GM08714 (cell line): ENCODE results near the gene HYAL4.
"Not testable (repeated sequence)": the region's sequence is repeated elsewhere in the genome, so short reads cannot be mapped to it uniquely, and the experiment has no call there.

Experiments
- H3K4me3 ChIP-seq: fragments of 200-500 bp; sonication (Bioruptor generic); 2 replicates; pipeline ENCODE4 v1.5.1; 2014; ENCODE audit warnings: mild to moderate bottlenecking, low read length, inconsistent platforms
- ZNF274 ChIP-seq: IDR thresholded peaks from 2 replicates; pipeline ENCODE4 v1.6.1; 2012; ENCODE audit warnings: mild to moderate bottlenecking, low read depth, low read length

The HYAL4 gene, protein sequence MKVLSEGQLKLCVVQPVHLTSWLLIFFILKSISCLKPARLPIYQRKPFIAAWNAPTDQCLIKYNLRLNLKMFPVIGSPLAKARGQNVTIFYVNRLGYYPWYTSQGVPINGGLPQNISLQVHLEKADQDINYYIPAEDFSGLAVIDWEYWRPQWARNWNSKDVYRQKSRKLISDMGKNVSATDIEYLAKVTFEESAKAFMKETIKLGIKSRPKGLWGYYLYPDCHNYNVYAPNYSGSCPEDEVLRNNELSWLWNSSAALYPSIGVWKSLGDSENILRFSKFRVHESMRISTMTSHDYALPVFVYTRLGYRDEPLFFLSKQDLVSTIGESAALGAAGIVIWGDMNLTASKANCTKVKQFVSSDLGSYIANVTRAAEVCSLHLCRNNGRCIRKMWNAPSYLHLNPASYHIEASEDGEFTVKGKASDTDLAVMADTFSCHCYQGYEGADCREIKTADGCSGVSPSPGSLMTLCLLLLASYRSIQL

DNA sequence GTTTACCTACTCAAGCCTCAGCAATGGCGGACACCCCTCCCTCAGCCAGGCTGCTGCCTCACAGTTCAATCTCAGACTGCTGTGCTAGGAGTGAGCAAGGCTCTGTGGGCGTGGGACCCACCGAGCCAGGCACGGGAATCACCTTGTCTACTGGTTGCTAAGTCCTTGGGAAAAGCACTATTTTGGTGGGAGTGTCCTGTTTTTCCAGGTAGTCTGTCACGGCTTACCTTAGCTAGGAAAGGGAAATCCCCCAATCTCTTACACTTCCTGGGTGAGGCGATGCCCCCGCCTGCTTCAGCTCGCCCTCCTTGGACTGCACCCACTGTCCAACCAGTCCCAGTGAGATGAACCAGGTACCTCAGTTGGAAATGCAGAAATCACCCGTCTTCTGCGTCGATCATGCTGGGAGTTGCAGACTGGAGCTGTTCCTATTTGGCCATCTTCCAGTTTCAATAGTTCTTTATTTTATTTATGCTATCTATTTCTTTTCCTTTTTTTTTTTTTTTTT lies at the start of gene HYAL4:
Gene HYAL4, plus strand, starts transcription at position 458 of the 508 bp plus-strand sequence. CDS start 23,105 bp downstream, outside the sequence.
- no peak for TF ChIP-seq ZNF274
- H3K4me3 ChIP-seq, result no peak within 1 kb of the TSS

DNA sequence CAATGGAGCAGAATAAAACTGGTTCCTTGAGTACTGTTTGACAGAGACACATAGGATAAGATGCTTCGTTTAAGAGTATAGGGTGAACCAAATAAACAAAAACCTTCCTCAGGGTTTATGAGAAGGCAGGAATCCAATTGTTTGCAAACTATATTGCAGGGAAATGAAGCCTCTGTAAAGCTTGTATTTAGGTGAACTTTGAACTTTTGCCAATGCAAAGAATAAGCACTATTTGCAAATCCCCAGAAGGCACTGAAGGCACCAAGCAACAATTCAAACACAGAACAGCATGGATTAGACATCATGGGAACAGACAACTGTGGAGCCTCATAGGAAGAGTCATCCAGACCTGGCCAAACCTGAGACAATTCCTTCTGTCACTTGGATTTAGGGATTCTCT lies 49.1 kb upstream of the HYAL4 start:
- TF ChIP-seq ZNF274, result no peak

DNA sequence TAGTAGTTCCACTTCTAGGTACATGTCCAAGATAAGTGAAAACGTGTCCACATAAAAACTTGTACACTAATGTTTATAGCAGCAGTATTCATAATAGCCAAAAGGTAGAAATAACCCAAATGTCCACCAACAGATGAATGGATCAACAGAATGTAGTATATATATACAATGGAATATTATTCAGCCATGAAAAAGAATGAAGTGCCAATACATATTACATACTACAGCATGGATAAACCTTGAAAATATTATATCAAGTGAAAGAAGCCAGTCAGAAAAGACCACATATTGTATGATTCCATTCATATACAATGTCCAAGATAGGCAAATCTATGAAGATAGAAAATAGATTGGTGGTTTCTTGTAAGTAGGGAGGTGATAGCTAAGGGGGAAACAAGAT lies 48.4 kb upstream of the HYAL4 start:
- TF ChIP-seq ZNF274, result no peak
- no peak overlapping the region for H3K4me3 ChIP-seq

More for the DNA sequence above, 49.1 kb upstream of the HYAL4 start:
- H3K4me3 ChIP-seq, result no peak overlapping the region

DNA sequence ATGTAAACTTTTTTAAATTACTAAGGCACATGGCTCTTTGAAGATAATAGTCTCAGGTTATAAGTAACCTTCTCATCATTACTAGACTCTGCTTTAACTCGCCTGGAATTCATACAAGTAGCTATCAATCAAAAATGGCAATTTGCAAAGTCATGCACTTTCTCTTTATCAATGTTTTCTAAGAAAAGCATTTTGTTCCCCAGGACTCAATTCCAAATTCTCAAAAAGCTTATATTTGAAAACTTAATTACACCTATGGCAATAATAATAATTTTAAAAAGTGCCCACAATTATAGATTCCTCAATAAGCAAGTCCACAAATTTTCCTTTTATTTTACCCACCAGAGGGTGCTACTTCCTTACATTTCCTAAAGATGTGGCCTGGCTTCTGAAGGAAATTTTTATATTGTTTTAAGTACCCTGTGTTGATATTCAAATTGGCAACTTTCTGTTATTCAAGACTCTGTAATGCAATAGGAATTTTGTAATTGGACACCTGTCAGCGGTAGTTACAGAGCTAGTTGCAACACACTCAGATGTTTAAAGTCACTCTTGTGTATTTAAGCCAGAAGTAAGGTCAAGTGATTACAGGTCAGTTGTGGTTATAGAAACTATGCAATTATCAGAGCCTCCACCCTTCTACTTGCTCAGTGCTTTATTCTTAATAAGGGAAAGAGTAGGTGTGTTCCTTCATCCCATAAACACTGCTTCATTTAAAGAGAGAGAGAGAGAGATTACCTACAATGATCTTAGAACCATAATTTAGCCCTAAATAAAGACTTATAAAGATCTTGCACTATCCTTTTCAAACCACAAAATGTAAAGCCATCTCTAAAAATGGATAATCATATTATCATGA lies 47.1 kb upstream of the HYAL4 start:
- no peak for TF ChIP-seq ZNF274
- H3K4me3 ChIP-seq, result no peak overlapping the region

DNA sequence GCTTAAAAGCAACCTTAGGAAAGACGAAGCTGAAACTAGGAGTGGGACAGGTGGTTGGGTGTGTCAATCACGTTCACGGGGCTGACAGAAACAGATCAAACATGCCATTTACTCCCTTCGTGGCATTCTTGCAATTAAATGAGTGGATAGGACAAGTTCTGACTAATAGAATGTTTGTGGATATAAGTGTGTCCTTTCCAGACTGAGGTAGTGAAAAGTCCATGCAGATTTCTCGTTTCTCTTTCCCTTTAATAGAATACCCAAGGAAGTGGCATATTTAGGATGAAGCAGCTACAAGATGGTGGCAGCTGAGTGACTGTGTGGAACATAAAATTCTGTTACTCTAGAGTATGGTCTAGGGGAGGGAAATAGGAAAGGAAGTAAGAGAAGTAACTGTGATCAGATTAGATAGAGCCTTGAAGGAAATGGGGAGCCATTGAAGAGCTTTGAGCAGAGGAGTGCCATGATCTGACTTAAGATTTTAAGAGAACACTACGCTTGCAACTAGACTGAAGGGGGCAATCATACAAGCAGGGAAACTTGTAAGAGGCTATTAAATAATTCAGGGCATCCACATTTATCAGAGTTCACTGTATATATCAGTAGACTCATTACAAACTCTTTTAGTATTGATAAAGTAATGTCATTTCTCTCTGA lies 46.3 kb upstream of the HYAL4 start:
- no peak for TF ChIP-seq ZNF274
- H3K4me3 ChIP-seq, result no peak overlapping the region

DNA sequence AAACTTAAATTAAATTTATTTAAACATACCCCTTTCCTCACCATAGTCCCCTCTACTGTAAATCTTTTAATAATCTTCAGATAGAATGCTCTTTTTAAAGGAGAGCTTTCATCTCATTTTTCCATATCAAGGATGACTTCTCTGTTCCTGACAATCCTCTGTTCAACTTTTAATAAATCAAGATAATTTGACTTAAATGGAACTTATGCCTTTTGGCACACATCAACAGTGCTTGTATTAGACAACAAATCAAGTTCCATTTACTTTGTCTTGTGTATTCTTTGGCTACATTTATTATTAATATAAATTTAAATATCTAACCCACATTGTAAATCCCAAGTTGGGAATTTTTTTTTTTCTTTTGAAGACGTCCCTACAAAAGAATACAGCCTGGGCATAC lies 42.7 kb upstream of the HYAL4 start:
- TF ChIP-seq ZNF274, result no peak
- H3K4me3 ChIP-seq, result no peak overlapping the region

DNA sequence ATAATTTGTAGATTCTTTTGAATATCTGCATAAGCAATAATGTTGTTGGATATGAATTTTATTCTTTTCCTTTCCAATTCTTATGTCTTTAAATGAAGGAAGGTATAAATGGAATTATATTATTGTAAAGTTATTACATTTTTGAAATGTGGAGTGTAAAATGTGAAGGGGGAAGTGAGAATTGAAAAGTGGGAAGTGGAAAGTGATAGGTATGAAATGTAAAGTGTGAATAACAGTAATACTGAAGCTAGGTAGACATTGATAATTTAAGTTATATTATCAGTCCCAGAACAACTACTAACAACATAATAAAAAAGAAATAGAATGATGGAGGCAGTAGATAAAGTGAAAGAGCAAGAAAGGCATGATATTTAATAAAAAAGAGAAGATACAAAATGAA lies 39.7 kb upstream of the HYAL4 start:
- H3K4me3 ChIP-seq, result no peak overlapping the region
- TF ChIP-seq ZNF274, result no peak

DNA sequence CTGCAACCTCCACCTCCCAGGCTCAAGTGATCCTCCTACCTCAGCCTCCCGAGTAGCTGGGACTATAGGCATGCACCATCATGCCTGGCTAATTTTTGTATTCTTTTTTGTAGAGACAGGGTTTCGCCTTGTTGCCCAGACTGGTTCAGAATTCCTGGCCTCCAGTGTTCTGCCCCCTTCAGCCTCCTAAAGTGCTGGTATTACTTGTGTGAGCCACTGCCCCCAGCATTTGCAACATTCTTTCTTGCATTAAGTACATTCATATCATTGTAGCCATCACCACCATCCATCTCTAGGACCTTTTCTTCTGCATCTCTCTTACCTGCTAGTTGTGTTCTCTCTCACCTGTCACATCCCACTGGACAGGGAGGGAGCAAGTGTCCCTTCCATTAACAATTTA lies 35.5 kb upstream of the HYAL4 start:
- H3K4me3 ChIP-seq, result no peak overlapping the region
- TF ChIP-seq ZNF274, result no peak

DNA sequence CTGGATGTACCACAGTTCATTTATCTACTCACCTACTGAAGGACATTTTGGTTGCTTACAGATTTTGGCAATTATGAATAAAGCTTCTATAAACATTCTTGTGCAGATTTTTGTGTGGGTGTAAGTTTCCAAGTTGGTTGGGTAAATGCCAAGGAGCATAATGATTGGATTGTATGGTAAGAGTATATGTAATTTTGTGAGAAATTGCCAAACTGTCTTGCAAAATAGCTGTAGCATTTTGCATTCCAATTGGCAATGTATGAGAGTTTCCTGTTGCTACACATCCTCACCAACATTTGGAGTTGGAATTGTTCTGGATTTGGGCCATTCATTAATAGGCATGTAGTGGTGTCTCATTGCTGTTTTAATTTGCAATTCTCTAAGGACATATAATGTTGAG lies 33.9 kb upstream of the HYAL4 start:
- no peak for TF ChIP-seq ZNF274

DNA sequence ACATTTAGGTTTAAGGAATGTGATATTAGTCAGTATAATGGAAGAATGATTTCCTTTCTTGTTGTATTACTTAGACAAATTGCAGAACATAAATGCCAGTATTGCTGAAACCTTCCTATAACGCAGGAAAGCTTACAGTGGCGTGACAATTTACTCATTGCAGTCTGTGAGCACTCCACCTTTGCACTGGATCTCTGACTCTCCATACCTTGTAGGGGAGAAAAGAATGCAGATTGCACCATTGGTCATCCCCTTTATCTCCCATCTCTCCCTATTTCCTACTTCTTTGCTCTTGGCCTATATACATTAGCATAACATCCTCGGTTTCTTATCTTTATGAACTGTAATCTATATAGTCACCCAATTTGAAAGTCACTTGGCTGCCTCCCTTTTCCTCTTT lies 28.1 kb upstream of the HYAL4 start:
- TF ChIP-seq ZNF274, result no peak
- H3K4me3 ChIP-seq, result no peak overlapping the region

More for the DNA sequence above, 33.9 kb upstream of the HYAL4 start:
- H3K4me3 ChIP-seq, result no peak overlapping the region

DNA sequence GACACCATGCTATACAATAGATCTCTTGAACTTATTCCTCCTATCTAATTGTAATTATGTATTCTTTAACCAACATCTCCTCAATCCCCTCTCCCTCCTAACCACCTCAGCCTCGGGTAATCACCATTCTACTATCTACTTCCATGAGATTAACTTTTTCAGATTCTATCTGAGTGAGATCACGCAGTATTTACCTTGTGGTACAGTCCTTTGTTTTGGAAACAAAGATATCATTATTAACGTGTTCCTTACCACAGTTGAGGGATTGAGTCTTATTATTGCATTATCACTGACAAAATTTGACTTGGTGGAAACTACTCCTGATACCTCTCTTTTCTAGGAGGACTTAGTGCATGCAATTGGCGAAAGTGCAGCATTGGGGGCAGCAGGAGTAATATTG lies 26.0 kb upstream of the HYAL4 start:
- no peak overlapping the region for H3K4me3 ChIP-seq
- TF ChIP-seq ZNF274, result no peak

DNA sequence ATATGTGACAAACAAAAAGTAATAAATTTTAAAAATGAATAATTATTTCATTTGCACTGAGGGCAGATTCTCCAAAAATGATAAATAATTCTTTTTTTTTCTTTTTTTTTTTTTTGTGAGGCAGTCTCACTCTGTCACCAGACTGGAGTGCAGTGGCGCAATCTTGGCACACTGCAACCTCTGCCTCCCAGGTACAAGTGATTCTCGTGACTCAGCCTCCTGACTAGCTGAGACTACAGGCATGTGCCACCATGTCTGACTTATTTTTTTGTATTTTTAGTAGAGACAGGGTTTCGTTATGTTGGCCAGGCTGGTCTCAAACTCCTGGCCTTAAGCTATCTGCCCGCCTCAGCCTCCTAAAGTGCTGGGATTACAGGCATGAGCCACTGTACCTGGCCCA lies 25.2 kb upstream of the HYAL4 start:
- not testable (repeated sequence) for H3K4me3 ChIP-seq

DNA sequence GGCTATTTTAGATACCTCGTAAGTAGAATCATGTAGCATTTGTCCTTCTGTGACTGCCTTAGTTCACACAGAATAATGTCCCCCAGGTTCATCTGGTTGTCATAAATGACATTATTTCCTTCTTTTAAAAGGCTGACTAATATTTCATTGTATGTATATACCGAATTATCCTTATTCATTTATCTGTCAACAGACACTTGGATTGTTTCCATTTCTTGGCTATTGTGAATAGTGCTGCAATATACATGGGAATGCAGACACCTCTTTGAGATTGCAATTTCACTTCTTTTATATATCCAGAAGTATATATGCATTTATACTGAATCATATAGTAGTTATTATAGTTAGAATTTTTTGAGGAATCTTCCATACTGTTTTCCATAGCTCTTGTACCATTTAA lies 24.1 kb upstream of the HYAL4 start:
- no peak for TF ChIP-seq ZNF274
- H3K4me3 ChIP-seq, result no peak overlapping the region

DNA sequence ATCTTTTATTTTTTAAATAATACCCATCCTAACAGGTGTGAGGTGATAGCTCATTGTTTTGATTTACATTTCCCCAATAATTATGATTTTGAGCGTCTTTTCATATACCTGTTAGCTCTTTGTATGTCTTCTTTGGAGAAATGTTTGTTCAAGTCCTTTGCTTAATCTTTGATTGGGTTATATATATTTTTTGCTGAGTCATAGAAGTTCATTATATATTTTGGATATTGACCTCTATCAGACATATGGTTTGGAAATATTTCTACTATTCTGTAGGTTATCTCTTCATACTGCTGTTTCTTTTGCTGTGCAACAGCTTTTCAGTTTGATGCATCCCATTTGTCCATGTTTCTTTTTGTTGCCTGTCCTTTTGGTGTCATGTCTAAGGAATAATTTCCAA lies 23.6 kb upstream of the HYAL4 start:
- no peak for TF ChIP-seq ZNF274
- no peak overlapping the region for H3K4me3 ChIP-seq
